H1 (cell line): Measurements from ENCODE around the gene NAA10. TPM values are rescaled to one million over a fixed set of nuclear protein-coding genes. Genes with fewer than 3 reads are reported as not detected.

ENCODE experiments used
- CTCF ChIA-PET: fragments of 300-600 bp; sonication (Branson Sonifier 250); formaldehyde crosslinking; loops from one replicate; lab custom pipeline; 2021; ENCODE audit not compliant: partially characterized antibody; lab: Charles Lee
- POLR2A ChIA-PET: fragments of 300-600 bp; sonication (Branson Sonifier 250); formaldehyde crosslinking; loops from one replicate; lab custom pipeline; 2021; ENCODE audit warnings: inconsistent platforms; ENCODE audit not compliant: partially characterized antibody; lab: Charles Lee
- DNase-seq, 2 experiments: peaks; one replicate each; pipeline versions ENCODE4 v3.0.0 to v3.0.0-alpha.2; 2010 to 2022; ENCODE audit warnings: low spot score in 2 of 2, low read depth in 1 of 2, mixed read lengths in 1 of 2
- FAIRE-seq: peaks from 2 replicates; lab custom pipeline; 2011; peaks lifted over from hg19 to GRCh38; lab: Jason Lieb, UNC
- H2AFZ ChIP-seq: 2 replicates; pipeline ENCODE4 v1.8.1; 2012; ENCODE audit warnings: low read length, inconsistent platforms
- H2AK5ac ChIP-seq: 2 replicates; pipeline ENCODE4 v1.6.1; 2013; ENCODE audit warnings: low read depth, low read length
- H2BK120ac ChIP-seq: replicated peaks from 2 replicates; pipeline ENCODE3; 2013; ENCODE audit warnings: low read depth, low read length, inconsistent platforms
- H2BK12ac ChIP-seq: 2 replicates; pipeline ENCODE4 v1.6.1; 2013; ENCODE audit warnings: low read depth, low read length
- H2BK15ac ChIP-seq: 2 replicates; pipeline ENCODE4 v1.6.1; 2013; ENCODE audit warnings: low read length
- H2BK20ac ChIP-seq: 2 replicates; pipeline ENCODE4 v1.6.1; 2013; ENCODE audit warnings: low read length
- H2BK5ac ChIP-seq: 2 replicates; pipeline ENCODE4 v1.6.1; 2013; ENCODE audit warnings: low read depth, low read length
- H3K14ac ChIP-seq: 2 replicates; pipeline ENCODE4 v1.6.1; 2013; ENCODE audit warnings: inconsistent platforms; ENCODE audit not compliant: insufficient read length
- H3K18ac ChIP-seq: 2 replicates; pipeline ENCODE4 v1.6.1; 2013; ENCODE audit warnings: low read length; ENCODE audit errors: extremely low read depth
- H3K23ac ChIP-seq: 2 replicates; pipeline ENCODE4 v1.6.1; 2013; ENCODE audit warnings: inconsistent platforms; ENCODE audit not compliant: insufficient read length
- H3K23me2 ChIP-seq: 2 replicates; pipeline ENCODE4 v1.6.1; 2013; ENCODE audit warnings: low read depth, low read length
- H3K27ac ChIP-seq: 2 replicates; pipeline ENCODE4 v1.6.1; 2011; ENCODE audit warnings: low read depth, low read length, inconsistent platforms
- H3K27me3 ChIP-seq, 4 experiments: replicated peaks in 1 of 4; 1 replicate in 1 of 4; 2 replicates in 3 of 4; pipeline versions ENCODE4 v1.6.1 to v1.8.1; 2011 to 2013; ENCODE audit warnings: low read length in 3 of 4, mild to moderate bottlenecking in 3 of 4, inconsistent platforms in 2 of 4, mixed read lengths in 2 of 4, moderate library complexity in 1 of 4; ENCODE audit not compliant: control insufficient read depth in 3 of 4, insufficient read depth in 3 of 4; ENCODE audit errors: extremely low read depth in 1 of 4
- H3K36me3 ChIP-seq, 4 experiments: 2 replicates each; pipeline versions ENCODE4 v1.6.1 to v1.8.1; 2011 to 2013; ENCODE audit warnings: mild to moderate bottlenecking in 4 of 4, low read length in 3 of 4, moderate library complexity in 2 of 4, control low read depth in 1 of 4, inconsistent platforms in 1 of 4; ENCODE audit not compliant: insufficient read depth in 4 of 4, control insufficient read depth in 2 of 4
- H3K4ac ChIP-seq: replicated peaks from 2 replicates; pipeline ENCODE3; 2013; ENCODE audit warnings: low read length, low read depth, mixed read lengths, inconsistent platforms; ENCODE audit not compliant: insufficient read length
- H3K4me1 ChIP-seq, 4 experiments: replicated peaks in 1 of 4; 1 replicate in 1 of 4; 2 replicates in 3 of 4; pipeline versions ENCODE4 v1.6.1 to v1.8.1; 2011 to 2013; ENCODE audit warnings: low read length in 3 of 4, inconsistent platforms in 2 of 4, mixed read lengths in 1 of 4; ENCODE audit not compliant: insufficient read depth in 4 of 4, control insufficient read depth in 3 of 4
- H3K4me2 ChIP-seq, 2 experiments: 2 replicates each; pipeline versions ENCODE4 v1.6.1 to v1.8.1; 2011 to 2013; ENCODE audit warnings: low read depth in 2 of 2, low read length in 2 of 2, control low read depth in 1 of 2, inconsistent platforms in 1 of 2, mild to moderate bottlenecking in 1 of 2; ENCODE audit not compliant: insufficient read depth in 1 of 2
- H3K4me3 ChIP-seq, 4 experiments: fragments of 200-600, 300-600 bp in 1 of 4; sonication (generic), shearing (Covaris generic), sonication (Bioruptor Twin) in 1 of 4; 2 replicates each; pipeline versions ENCODE4 v1.5.1 to v1.8.1; 2011 to 2016; ENCODE audit warnings: low read length in 4 of 4, low read depth in 3 of 4, control low read depth in 2 of 4, inconsistent platforms in 2 of 4, mild to moderate bottlenecking in 2 of 4, mixed read lengths in 1 of 4, moderate library complexity in 1 of 4; ENCODE audit not compliant: insufficient read depth in 2 of 4; ENCODE audit errors: extremely low read depth in 1 of 4
- H3K56ac ChIP-seq: replicated peaks from 2 replicates; pipeline ENCODE3; 2013; ENCODE audit warnings: low read depth, mild to moderate bottlenecking, mixed read lengths, low read length, inconsistent platforms; ENCODE audit not compliant: insufficient read length
- H3K79me1 ChIP-seq: 2 replicates; pipeline ENCODE4 v1.6.1; 2013; ENCODE audit warnings: low read depth, low read length, control low read depth
- H3K79me2 ChIP-seq, 2 experiments: 2 replicates each; pipeline versions ENCODE4 v1.6.1 to v1.8.1; 2012 to 2013; ENCODE audit warnings: low read length in 2 of 2, mild to moderate bottlenecking in 2 of 2, inconsistent platforms in 1 of 2; ENCODE audit not compliant: insufficient read depth in 2 of 2, control insufficient read depth in 1 of 2
- H3K9ac ChIP-seq, 4 experiments: replicated peaks in 1 of 4; 1 replicate in 1 of 4; 2 replicates in 3 of 4; pipeline versions ENCODE4 v1.6.1 to v1.8.1; 2011 to 2013; ENCODE audit warnings: low read depth in 3 of 4, low read length in 3 of 4, control low read depth in 2 of 4, mild to moderate bottlenecking in 2 of 4, moderate library complexity in 2 of 4, inconsistent platforms in 1 of 4; ENCODE audit errors: extremely low read depth in 1 of 4
- H3K9me3 ChIP-seq, 2 experiments: 2 replicates each; pipeline versions ENCODE4 v1.6.1 to v1.8.1; 2012 to 2013; ENCODE audit warnings: mild to moderate bottlenecking in 2 of 2, moderate library complexity in 2 of 2, control low read depth in 1 of 2, inconsistent platforms in 1 of 2, low read depth in 1 of 2, low read length in 1 of 2, mixed read lengths in 1 of 2; ENCODE audit not compliant: insufficient read depth in 2 of 2
- H4K20me1 ChIP-seq, 2 experiments: replicated peaks in 1 of 2; 2 replicates each; pipeline versions ENCODE3 to v1.8.1; 2011 to 2013; ENCODE audit warnings: inconsistent platforms in 2 of 2, low read length in 2 of 2, mild to moderate bottlenecking in 1 of 2; ENCODE audit not compliant: insufficient read depth in 2 of 2, control insufficient read depth in 1 of 2
- H4K5ac ChIP-seq: 2 replicates; pipeline ENCODE4 v1.6.1; 2013; ENCODE audit warnings: low read length, low read depth, mixed read lengths, inconsistent platforms; ENCODE audit not compliant: insufficient read length
- H4K8ac ChIP-seq: 2 replicates; pipeline ENCODE4 v1.8.0; 2013; ENCODE audit warnings: mild to moderate bottlenecking, moderate library complexity, low read length, inconsistent platforms; ENCODE audit not compliant: insufficient read depth; ENCODE audit errors: extremely low read depth
- H4K91ac ChIP-seq: replicated peaks from 2 replicates; pipeline ENCODE3; 2013; ENCODE audit warnings: low read length, mixed read lengths, inconsistent platforms; ENCODE audit not compliant: insufficient read length
- CBX5 ChIP-seq: fragments of 300-800, 300-1000 bp; sonication (generic); IDR thresholded peaks from 2 replicates; pipeline ENCODE4 v1.7.1; 2016; ENCODE audit warnings: antibody characterized with exemption, low read length, low read depth
- CBX8 ChIP-seq: fragments of 300-800, 300-1000 bp; sonication (generic); IDR thresholded peaks from 2 replicates; pipeline ENCODE4 v1.7.1; 2016; ENCODE audit warnings: low read depth, low read length, borderline replicate concordance
- E2F6 ChIP-seq: IDR thresholded peaks from 2 replicates; pipeline ENCODE4 v1.6.1; 2012; ENCODE audit warnings: inconsistent platforms
- FOSL1 ChIP-seq: IDR thresholded peaks from 2 replicates; pipeline ENCODE4 v1.6.1; 2011; ENCODE audit warnings: mild to moderate bottlenecking, low read depth, low read length, moderate library complexity; ENCODE audit not compliant: insufficient read depth
- MAFK ChIP-seq: IDR thresholded peaks from 2 replicates; pipeline ENCODE4 v1.6.1; 2012; ENCODE audit warnings: low read depth, mild to moderate bottlenecking, improper control_type of control experiment, low read length
- POLR2A ChIP-seq, 2 experiments: IDR thresholded peaks; 1 replicate in 1 of 2; 2 replicates in 1 of 2; pipeline ENCODE4 v1.6.1; 2011; ENCODE audit warnings: low read depth in 2 of 2, low read length in 2 of 2, mild to moderate bottlenecking in 2 of 2; ENCODE audit errors: control extremely low read depth in 1 of 2
- SAP30 ChIP-seq: fragments of 300-600 bp; sonication (generic); IDR thresholded peaks from 2 replicates; pipeline ENCODE4 v1.7.1; 2012; ENCODE audit warnings: low read length, moderate library complexity, mild to moderate bottlenecking, inconsistent platforms; ENCODE audit not compliant: insufficient read depth, insufficient replicate concordance
- SP2 ChIP-seq: IDR thresholded peaks from 2 replicates; pipeline ENCODE4 v1.6.1; 2012; ENCODE audit warnings: mild to moderate bottlenecking, low read length, inconsistent platforms
- SUZ12 ChIP-seq: fragments of 200-600 bp; sonication (generic); IDR thresholded peaks from 2 replicates; pipeline ENCODE4 v1.6.1; 2012; ENCODE audit warnings: mild to moderate bottlenecking, inconsistent platforms, low read length, moderate library complexity, mixed read lengths
- USF2 ChIP-seq: IDR thresholded peaks from 2 replicates; pipeline ENCODE4 v1.6.1; 2011; ENCODE audit warnings: low read length, improper control_type of control experiment
- WGBS, 2 experiments: shearing (Covaris generic) in 1 of 2; methylation state at CpG; one replicate each; pipeline versions ENCODE4 v1.1.6 to v1.1.7; 2013 to 2015; ENCODE audit warnings: low lambda C conversion rate in 2 of 2, mixed read lengths in 2 of 2, inconsistent platforms in 1 of 2, low coverage in 1 of 2, missing lambda C conversion rate in 1 of 2; ENCODE audit not compliant: insufficient replicate concordance in 2 of 2, insufficient coverage in 1 of 2, insufficient read length in 1 of 2; ENCODE audit errors: extremely low coverage in 1 of 2, missing lambda C conversion rate in 1 of 2; 5-methylcytosine and 5-hydroxymethylcytosine counted together
- polyA plus RNA-seq, 7 experiments: library from polyadenylated mRNA; depleted of rRNA in 3 of 7; stranded (reverse) in 5 of 7; unstranded in 2 of 7; fragments of >200 nt in 5 of 7; fragments of 200-250 nt in 2 of 7; gene quantifications; 1 replicate in 5 of 7; 2 replicates in 1 of 7; 4 replicates in 1 of 7; pipeline versions ENCODE4 v1.2.1 to v1.2.3, GENCODE V29; 2011 to 2013; ENCODE audit warnings: missing spikeins in 2 of 7, mixed read lengths in 2 of 7
- total RNA-seq: library from RNA; stranded (reverse); fragmentation: NEBNext Ultra II Directional; extraction: Animal tissue kit (Norgen Biotek cat#: 25700); gene quantifications from 2 replicates; pipeline ENCODE4 v1.2.1, GENCODE V29; 2021

NAA10 gene
- total and polyA plus RNA-seq, 2 of the 8 experiments (the other 6 are each of a cell fraction or from before 2014, with no cell fraction given): 80.4 to 98.8 TPM

- ChIA-PET CTCF (interaction anchor here (0.7 to 11.1 kb wide), 12 partner anchors 10 to 451 kb away, joined by 3 to 272 read pairs (median 6); partner anchors contain the start of genes ARHGAP4, HCFC1, NAA10 and PLXNB3), POLR2A (interaction anchor here (1.3 to 18.9 kb wide), 5 partner anchors 19 to 421 kb away, joined by 3 to 231 read pairs (median 12); partner anchors contain the start of genes ARHGAP4, HCFC1, IDH3G and SSR4)
These were observed 13.2 kb upstream of the NAA10 start for GRCh38 chrX:153948002-153948466.

More at GRCh38 chrX:153948002-153948466, 13.2 kb upstream of the NAA10 start:
- H3K4me1 ChIP-seq: peaks cover 0 to 14% (median 3%) of the 10 kb centered on the region in 4 experiments; a peak in 5 of 7 replicates
- WGBS, 2 experiments: 92% methylated on average over 7 of the region's 10 CpGs; no CpG with 5 or more reads in 1 of the 2 experiments
- H3K79me2 ChIP-seq: no peaks in the 10 kb centered on the region
- no peak overlapping the region for H2AK5ac ChIP-seq
- TF ChIP-seq USF2 (no peak), E2F6 (no peak), MAFK (no peak), POLR2A (IDR thresholded peaks at IDR 0.05; ENCODE audit: control extremely low read depth in 1 of 2, low read depth in 2 of 2, low read length in 2 of 2) (no peak), SUZ12 (no peak), CBX8 (no peak), FOSL1 (no peak), CBX5 (no peak), SAP30 (no peak), SP2 (no peak)
- no peak overlapping the region for H2BK15ac ChIP-seq
- H3K27me3 ChIP-seq: no peaks in the 10 kb centered on the region
- no peak overlapping the region for H3K4ac ChIP-seq
- H2BK20ac ChIP-seq: no peak overlapping the region
- H4K91ac ChIP-seq: no peak overlapping the region
- peaks cover 19 to 35% (median 30%) of the 10 kb centered on the region in 4 experiments; a peak in 7 of 8 replicates for H3K36me3 ChIP-seq
- no peaks in the 10 kb centered on the region for H3K23me2 ChIP-seq
- no peak overlapping the region for H2BK12ac ChIP-seq
- H4K20me1 ChIP-seq: peaks cover 0 to 3% of the 10 kb centered on the region in 2 experiments
- no peak for FAIRE-seq
- no peak overlapping the region for H2AFZ ChIP-seq
- no peaks in the 10 kb centered on the region for H3K79me1 ChIP-seq
- DNase-seq: no peak
- no peaks in the 10 kb centered on the region for H3K9me3 ChIP-seq
- H3K56ac ChIP-seq: no peak overlapping the region
- H3K9ac ChIP-seq: peak overlapping the region in 1 of 4 experiments; percentile 37; a peak in 2 of 7 replicates
- no peak overlapping the region for H3K14ac ChIP-seq
- H4K5ac ChIP-seq: no peak overlapping the region
- H3K18ac ChIP-seq: no peak overlapping the region
- H3K4me3 ChIP-seq: no peak overlapping the region
- H4K8ac ChIP-seq: peak overlapping the region; percentile 21; the same call in 1 of the 2 replicates
- peak overlapping the region; percentile 83; the same call in 1 of the 2 replicates for H2BK5ac ChIP-seq
- no peak overlapping the region for H3K23ac ChIP-seq
- no peak overlapping the region for H3K4me2 ChIP-seq
- peak overlapping the region; percentile 45; the same call in 1 of the 2 replicates for H3K27ac ChIP-seq
- no peak overlapping the region for H2BK120ac ChIP-seq
